Limb (tissue), 2 donors: ENCODE results near the gene CXorf49B.
"Not testable (repeated sequence)": the region's sequence is repeated elsewhere in the genome, so short reads cannot be mapped to it uniquely, and the experiment has no call there.

Experiments
- DNase-seq, 2 donors: peaks; one replicate each; pipeline ENCODE4 v3.0.0-alpha.2; 2016; ENCODE audit errors: extremely low spot score in 2 of 2

CXorf49B gene

GRCh38 chrX:71763049-71763448, at the start of gene CXorf49B:
CXorf49B (plus strand) TSS chrX:71763349; CDS start chrX:71763424, 75 bp downstream.
- DNase-seq, result not testable (repeated sequence)

- not testable (repeated sequence) for DNase-seq
These were observed 49.1 kb upstream of the CXorf49B start for GRCh38 chrX:71714064-71714463.

DNA sequence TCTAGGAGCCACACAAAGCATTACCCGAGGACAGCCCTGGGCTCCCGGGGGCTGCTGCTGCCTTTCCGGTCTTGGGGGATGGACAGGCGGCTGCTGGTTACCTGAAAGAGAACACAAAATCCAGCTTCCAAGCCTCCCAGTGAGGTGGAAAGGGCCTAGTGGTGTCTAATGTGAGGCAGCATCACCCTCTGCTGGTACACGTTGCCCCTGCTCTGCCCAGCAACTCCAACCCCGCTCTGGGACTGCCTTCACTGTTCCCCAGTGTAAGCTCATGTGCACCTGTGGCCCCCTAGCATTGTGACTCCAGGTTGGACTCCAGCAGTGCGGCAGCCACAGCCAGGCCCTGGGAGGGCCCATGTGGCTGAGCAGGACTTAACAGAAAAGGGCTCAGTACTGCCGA, 47.6 kb upstream of the CXorf49B start:
- DNase-seq, result not testable (repeated sequence)

DNA sequence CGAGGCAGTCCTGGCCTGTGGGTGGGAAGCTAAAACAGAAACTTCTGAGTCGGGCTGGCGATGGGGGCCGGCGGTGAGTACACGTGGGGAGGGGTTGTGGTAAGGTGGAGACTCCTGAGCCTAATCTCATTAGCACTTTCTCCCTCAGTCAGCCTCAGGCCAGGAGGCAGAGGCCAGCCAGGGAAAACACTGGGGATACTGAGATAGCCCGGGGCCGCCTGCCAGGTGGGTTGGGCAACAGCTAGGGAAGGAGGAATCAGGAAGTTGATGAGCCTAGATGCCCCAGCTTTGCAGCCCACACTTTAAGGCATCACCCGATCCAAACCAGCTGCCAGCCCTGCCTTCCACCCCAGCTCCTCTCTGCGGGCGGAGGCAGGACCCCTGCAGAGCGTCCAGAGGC, 46.8 kb upstream of the CXorf49B start:
- DNase-seq, result not testable (repeated sequence)

GRCh38 chrX:71718185-71718584, 45.0 kb upstream of the CXorf49B start, which contains the start of gene CXorf49:
CXorf49 (minus strand) TSS chrX:71718285; CDS start chrX:71718151, 134 bp downstream.
- DNase-seq, result not testable (repeated sequence)

- DNase-seq, result not testable (repeated sequence)
These were observed 44.0 kb upstream of the CXorf49B start for GRCh38 chrX:71719195-71719594.

GRCh38 chrX:71720289-71720886, 42.8 kb upstream of the CXorf49B start:
- DNase-seq, result not testable (repeated sequence)

DNA sequence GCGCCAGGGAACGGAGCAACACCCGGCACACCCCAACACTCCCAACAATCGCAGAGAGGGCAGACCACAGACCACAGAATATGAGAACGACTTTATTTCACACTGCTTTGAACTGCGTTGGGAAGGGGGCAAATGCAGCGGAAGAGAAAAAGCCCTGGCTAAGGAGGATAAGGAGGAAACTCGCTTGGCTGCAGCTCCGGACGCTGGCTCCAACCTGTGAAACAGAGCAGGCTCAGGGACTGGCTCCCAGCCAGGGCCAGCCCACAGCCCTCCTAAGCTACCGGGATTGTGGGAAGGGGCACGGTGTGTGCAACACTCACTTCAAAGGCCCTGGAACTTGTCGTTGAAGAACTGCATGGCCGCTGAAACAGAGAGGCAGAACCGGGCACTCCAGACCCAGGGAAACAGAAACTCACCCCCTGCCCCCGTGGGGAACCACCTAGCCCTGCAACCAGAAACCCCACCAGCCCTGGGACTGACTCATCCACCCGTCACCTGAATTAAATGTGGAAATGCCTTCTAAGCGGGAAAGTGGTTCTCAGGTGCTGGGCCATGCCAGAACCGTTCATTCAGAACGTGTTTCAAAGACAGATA, 2.4 kb upstream of the CXorf49B start:
- not testable (repeated sequence) for DNase-seq

DNA sequence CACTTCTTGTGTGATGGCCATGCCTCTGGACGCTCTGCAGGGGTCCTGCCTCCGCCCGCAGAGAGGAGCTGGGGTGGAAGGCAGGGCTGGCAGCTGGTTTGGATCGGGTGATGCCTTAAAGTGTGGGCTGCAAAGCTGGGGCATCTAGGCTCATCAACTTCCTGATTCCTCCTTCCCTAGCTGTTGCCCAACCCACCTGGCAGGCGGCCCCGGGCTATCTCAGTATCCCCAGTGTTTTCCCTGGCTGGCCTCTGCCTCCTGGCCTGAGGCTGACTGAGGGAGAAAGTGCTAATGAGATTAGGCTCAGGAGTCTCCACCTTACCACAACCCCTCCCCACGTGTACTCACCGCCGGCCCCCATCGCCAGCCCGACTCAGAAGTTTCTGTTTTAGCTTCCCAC, 1.7 kb downstream of the CXorf49B start:
- not testable (repeated sequence) for DNase-seq

DNA sequence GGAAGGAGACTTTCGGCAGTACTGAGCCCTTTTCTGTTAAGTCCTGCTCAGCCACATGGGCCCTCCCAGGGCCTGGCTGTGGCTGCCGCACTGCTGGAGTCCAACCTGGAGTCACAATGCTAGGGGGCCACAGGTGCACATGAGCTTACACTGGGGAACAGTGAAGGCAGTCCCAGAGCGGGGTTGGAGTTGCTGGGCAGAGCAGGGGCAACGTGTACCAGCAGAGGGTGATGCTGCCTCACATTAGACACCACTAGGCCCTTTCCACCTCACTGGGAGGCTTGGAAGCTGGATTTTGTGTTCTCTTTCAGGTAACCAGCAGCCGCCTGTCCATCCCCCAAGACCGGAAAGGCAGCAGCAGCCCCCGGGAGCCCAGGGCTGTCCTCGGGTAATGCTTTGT, 2.5 kb downstream of the CXorf49B start:
- not testable (repeated sequence) for DNase-seq

DNA sequence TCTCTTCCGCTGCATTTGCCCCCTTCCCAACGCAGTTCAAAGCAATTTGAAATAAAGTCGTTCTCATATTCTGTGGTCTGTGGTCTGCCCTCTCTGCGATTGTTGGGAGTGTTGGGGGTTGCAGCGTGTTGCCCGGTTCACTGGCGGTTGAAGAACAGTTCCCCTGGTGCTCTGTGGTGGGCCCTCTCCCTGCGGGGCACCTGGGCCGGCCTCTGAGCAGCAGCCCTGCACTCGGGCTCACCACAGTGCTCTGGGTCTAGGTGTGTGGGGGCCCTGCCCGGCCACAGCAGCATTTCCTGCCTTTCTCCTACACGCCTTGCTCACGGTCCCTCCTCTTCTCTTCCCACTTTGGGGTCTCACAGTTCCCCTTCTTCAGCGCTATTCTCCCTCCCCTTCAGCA, 4.0 kb downstream of the CXorf49B start:
- DNase-seq, result not testable (repeated sequence)

DNA sequence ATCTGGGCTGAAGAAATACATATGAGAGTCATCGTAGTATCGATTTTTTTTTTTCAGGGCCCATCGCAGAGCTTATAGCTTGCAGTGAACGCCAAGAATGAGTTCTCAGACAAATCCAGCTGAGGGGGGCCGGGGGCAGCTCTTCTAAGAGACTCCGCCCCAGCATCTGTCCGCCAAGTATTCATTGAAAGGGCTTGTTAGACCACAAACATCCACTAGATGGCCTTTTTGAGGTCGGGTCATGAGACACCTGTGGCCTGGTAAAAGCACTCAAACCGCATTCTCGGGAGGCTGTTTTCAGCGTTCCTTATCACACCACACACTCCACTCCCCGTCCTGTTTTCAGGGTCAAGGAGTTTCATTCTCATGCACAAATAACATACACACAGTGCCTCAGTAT, 15.2 kb downstream of the CXorf49B start:
- not testable (repeated sequence) for DNase-seq

DNA sequence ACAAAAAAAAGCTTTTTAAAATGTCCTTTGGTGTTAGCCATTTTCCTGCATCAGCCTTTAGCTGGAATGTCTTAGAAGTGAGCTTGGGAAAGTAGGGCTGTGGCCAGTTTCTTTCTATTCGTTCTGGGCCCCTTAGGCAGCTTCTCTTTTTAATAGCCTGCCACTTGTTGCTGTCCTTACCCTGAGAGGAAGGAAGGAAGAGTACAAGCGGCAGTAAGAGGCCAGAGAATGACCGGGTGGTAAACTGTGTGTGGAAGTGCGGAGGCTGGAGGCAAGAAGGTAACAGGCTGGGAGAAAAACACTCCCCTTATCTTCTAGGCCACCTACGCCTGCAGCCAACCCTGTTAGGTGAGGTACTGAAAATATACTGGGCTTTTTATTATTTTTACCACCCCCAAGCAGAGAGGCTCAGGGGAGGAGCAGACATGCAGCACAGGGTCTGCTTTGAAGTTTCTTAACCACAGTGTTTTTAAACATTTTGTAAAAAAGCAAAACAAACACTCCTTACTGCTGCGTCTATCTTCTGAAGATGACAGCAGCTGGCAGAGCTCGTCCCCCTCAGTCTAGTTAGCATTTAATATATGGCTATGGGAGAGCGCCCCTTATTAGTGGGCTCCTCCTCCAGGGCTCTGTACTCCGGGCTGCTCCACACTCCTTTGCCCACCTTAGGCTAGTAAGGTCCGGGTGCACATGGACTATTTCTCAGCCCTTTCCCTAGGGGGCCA, 19.2 kb downstream of the CXorf49B start:
- not testable (repeated sequence) for DNase-seq

- DNase-seq, result not testable (repeated sequence)
These were observed 19.8 kb downstream of the CXorf49B start for GRCh38 chrX:71782950-71783299.

DNA sequence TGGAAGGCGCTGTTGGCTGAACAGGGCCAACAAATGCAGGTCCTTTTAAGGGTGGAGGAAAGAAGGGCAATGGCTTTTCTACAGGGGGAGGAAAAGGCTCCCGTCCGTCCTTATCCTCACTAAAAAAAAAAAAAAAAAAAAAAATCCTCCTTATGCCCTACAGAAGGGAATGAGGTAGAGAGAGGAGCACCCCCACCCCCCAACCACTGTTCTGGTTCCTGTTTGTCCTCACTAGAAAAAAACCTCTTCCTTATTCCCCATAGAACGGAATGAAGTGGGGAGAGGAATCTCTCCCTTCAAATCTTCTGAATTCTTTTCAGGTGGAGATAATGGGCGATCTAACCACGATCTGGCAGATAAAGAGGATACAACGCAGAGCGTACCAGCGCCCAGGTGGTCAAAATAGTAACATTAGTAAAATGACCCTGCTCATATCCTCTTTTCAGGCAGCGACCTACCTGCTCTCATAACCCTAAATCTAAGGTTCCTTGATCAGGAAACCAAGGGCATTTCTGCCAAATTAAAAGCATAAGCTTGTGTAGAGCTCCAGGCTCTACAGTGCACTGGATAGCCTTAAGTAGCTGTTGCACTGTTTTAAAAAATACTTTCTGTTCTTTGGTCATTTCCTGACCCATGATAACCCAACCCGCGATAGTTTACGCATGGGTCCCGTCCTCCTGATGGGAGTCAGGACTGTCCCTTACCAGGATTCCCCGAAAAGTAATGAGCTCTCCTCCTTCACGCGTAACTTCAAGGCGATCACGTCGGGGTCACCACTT, 20.6 kb downstream of the CXorf49B start:
- not testable (repeated sequence) for DNase-seq

- not testable (repeated sequence) for DNase-seq
These were observed 21.3 kb downstream of the CXorf49B start for GRCh38 chrX:71784348-71784983.

- DNase-seq, result not testable (repeated sequence)
These were observed 43.3 kb downstream of the CXorf49B start for GRCh38 chrX:71806450-71806849.

- DNase-seq, result no peak
These were observed 46.7 kb downstream of the CXorf49B start for GRCh38 chrX:71809886-71810285.

GRCh38 chrX:71814123-71814912, 51.2 kb downstream of the CXorf49B start:
- no peak for DNase-seq

- DNase-seq, result no peak
These were observed 52.2 kb downstream of the CXorf49B start for GRCh38 chrX:71815121-71815905.
